ENCODE measurements around the gene ORC5.
A peak's percentile ranks its signal among the peaks of the same experiment; 100 is the strongest.

The ORC5 gene

DNA sequence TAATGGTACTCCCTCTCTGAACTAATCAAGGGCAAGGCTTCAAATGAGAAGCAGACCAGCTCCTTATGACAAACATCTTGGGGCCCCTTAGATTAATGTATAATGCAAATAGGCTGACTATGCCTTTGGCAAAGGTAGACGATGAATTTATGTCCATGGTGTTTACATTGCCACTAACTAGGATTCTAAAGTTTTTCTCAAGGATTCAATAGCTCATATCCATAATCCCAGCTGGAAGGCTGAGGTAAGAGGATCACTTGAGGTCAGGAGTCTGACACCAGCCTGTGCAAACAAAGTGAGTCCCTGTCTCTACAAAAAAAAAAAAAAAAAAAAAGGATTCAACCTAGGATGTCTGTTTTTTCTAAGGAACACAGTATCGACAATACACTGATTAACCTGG, 96.5 kb downstream of the ORC5 start:
- no peak for TF ChIP-seq CTCF (conservative IDR thresholded peaks at IDR 0.05)
- H3K27ac ChIP-seq: peak overlapping the region; percentile 1; the same call in 1 of the 2 replicates

DNA sequence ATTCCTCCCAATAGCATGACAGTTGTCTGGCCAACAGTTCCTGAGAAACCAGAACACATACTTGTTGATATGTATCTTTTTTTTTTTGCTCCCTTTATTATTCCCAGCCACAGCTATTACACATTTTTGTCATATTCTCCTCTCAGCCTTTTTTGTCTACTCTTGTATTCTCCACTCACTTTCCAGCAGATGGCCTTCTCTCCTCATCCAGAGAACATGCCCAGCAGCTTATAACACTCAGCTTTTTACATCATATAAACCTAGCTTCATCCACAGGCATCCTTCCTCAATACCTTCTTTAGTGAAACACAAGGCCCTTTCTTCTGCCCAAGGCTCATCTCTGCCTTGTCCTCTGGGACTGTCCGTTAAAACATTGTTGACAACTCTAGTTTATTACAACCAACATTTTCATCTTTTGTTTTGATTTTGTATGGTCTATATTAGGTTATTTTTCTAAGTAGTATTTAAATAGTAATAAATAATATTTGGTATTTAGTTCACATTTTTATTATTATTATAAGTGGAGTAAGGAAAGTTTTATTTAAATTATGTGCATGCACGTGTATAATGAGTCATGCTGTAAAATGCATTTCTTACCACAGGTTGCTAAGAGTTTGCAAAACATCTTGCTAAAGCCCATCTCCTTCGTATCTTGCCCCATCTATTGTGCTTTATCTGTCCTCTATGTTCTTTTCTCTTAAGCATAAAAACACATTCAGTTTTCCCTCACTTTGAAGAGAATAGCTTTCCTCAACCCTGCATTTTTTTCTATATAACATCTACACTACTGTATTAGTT, 101.5 kb downstream of the ORC5 start:
- TF ChIP-seq CTCF (conservative IDR thresholded peaks at IDR 0.05): peak; percentile 83
- H3K27ac ChIP-seq: no peak overlapping the region

DNA sequence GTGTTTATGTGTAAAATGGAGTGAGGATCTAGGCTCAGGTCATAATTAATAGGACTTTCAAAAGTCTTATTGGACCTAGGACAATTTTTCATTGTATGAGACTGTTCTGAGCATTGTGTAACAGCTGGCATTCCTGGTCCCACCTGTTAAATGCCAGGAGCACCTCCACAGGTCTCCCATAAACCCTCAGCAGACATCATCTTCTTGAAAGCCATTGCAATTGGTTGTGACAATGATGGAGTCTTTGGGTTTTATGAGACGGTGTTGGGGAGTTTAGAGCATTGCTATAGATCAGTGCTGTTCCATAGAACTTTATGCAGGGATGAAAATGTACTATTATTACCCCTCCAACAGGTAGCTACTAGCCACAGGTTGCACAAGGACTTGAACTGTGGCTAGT, 108.9 kb downstream of the ORC5 start:
- H3K27ac ChIP-seq: no peak overlapping the region
- no peak for TF ChIP-seq CTCF (conservative IDR thresholded peaks at IDR 0.05)

GRCh38 chr7:104096683-104097082, 111.1 kb downstream of the ORC5 start:
- TF ChIP-seq CTCF (conservative IDR thresholded peaks at IDR 0.05): peak; percentile 63
- H3K27ac ChIP-seq: no peak overlapping the region

GRCh38 chr7:104093127-104093526, 114.7 kb downstream of the ORC5 start:
- no peak for TF ChIP-seq CTCF (conservative IDR thresholded peaks at IDR 0.05)
- no peak overlapping the region for H3K27ac ChIP-seq

DNA sequence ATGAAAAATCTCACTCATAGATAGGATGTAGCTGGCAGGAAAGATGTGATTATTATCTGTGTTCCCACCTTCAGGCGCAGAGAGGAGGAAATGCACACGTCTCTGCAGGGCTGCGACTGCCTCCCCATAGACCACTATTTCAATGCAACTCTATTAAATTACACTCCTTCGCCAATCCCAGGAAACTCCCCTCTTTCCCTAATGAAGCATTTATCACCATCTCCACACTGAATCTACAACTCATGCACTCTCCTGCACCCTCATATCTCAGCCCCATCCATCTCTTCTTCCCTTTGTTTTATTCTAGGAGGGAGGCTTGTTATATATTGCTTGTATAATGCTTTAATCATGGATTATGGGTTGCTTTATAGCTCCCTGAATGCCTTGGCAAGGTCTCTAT, 116.6 kb downstream of the ORC5 start:
- no peak for TF ChIP-seq CTCF (conservative IDR thresholded peaks at IDR 0.05)

GRCh38 chr7:104089612-104090011, 118.2 kb downstream of the ORC5 start:
- peak overlapping the region; percentile 59 for H3K27ac ChIP-seq
- TF ChIP-seq CTCF (conservative IDR thresholded peaks at IDR 0.05): no peak

More for the DNA sequence above, 116.6 kb downstream of the ORC5 start:
- H3K27ac ChIP-seq: no peak overlapping the region
